CD14-positive monocyte (primary cell): Measurements from ENCODE around the gene TMEM158. TPM values are rescaled to one million over a fixed set of nuclear protein-coding genes. Genes with fewer than 3 reads are reported as not detected.

Source experiments
- DNase-seq, 3 donors: peaks; one replicate each; pipeline ENCODE4 v3.0.0-alpha.2; 2011 to 2022
- H2AFZ ChIP-seq: 2 replicates; pipeline ENCODE4 v1.6.0; 2012; ENCODE audit warnings: mild to moderate bottlenecking, low read depth, low read length, inconsistent platforms; ENCODE audit not compliant: insufficient read depth, poor library complexity, severe bottlenecking
- H3K27ac ChIP-seq, 2 donors: 1 replicate in 1 of 2; 2 replicates in 1 of 2; pipeline ENCODE4 v1.5.1; 2012 to 2013; ENCODE audit warnings: low read length in 2 of 2, control low read depth in 1 of 2, inconsistent platforms in 1 of 2, low read depth in 1 of 2, mild to moderate bottlenecking in 1 of 2
- H3K27me3 ChIP-seq, 2 donors: one replicate each; pipeline versions ENCODE4 v1.6.0 to v1.6.1; 2011 to 2013; ENCODE audit warnings: low read length in 2 of 2; ENCODE audit not compliant: control insufficient read depth in 2 of 2, insufficient read depth in 2 of 2
- H3K36me3 ChIP-seq, 2 donors: replicated peaks in 1 of 2; 1 replicate in 1 of 2; 2 replicates in 1 of 2; pipeline versions ENCODE4 v1.5.1 to v1.6.1; 2012 to 2013; ENCODE audit warnings: low read length in 2 of 2, control low read depth in 1 of 2, inconsistent platforms in 1 of 2, mild to moderate bottlenecking in 1 of 2; ENCODE audit not compliant: insufficient read depth in 2 of 2, control insufficient read depth in 1 of 2
- H3K4me1 ChIP-seq, 2 donors: 1 replicate in 1 of 2; 2 replicates in 1 of 2; pipeline versions ENCODE4 v1.5.1 to v1.6.1; 2012 to 2013; ENCODE audit warnings: low read length in 2 of 2, control low read depth in 1 of 2, inconsistent platforms in 1 of 2, mild to moderate bottlenecking in 1 of 2, moderate library complexity in 1 of 2; ENCODE audit not compliant: insufficient read depth in 2 of 2, control insufficient read depth in 1 of 2
- H3K4me2 ChIP-seq: replicated peaks from 2 replicates; pipeline ENCODE3; 2012; ENCODE audit warnings: low read length, moderate library complexity, mild to moderate bottlenecking; ENCODE audit not compliant: poor library complexity, severe bottlenecking; ENCODE audit errors: extremely low read depth
- H3K4me3 ChIP-seq, 3 experiments: fragments of 200-600 bp in 1 of 3; sonication (generic) in 1 of 3; replicated peaks in 1 of 3; 1 replicate in 2 of 3; 2 replicates in 1 of 3; pipeline ENCODE4 v1.5.1; 2011 to 2013; ENCODE audit warnings: low read length in 3 of 3, mild to moderate bottlenecking in 3 of 3, control low read depth in 2 of 3, low read depth in 2 of 3, inconsistent platforms in 1 of 3, moderate library complexity in 1 of 3
- H3K79me2 ChIP-seq: 2 replicates; pipeline ENCODE4 v1.6.0; 2012; ENCODE audit warnings: mild to moderate bottlenecking, control low read depth, inconsistent platforms, low read length, moderate library complexity; ENCODE audit not compliant: insufficient read depth
- H3K9ac ChIP-seq: 2 replicates; pipeline ENCODE4 v1.6.0; 2017; ENCODE audit warnings: low read length, mild to moderate bottlenecking; ENCODE audit not compliant: insufficient read depth, poor library complexity, severe bottlenecking
- H3K9me3 ChIP-seq, 2 donors: replicated peaks in 1 of 2; 1 replicate in 1 of 2; 2 replicates in 1 of 2; pipeline versions ENCODE4 v1.5.1 to v1.6.1; 2012 to 2013; ENCODE audit warnings: low read length in 2 of 2, control low read depth in 1 of 2; ENCODE audit not compliant: control insufficient read depth in 1 of 2, insufficient read depth in 1 of 2
- H4K20me1 ChIP-seq: 2 replicates; pipeline ENCODE4 v1.6.0; 2012; ENCODE audit warnings: mild to moderate bottlenecking, low read length, control low read depth, moderate library complexity; ENCODE audit not compliant: insufficient read depth
- H3K27ac Mint-ChIP-seq, 7 donors: one replicate each; pipeline ENCODE4 v1.8.0; 2020; ENCODE audit warnings: mild to moderate bottlenecking in 7 of 7, mixed read lengths in 7 of 7, moderate library complexity in 6 of 7, inconsistent platforms in 2 of 7
- H3K27me3 Mint-ChIP-seq, 3 donors: one replicate each; pipeline ENCODE4 v1.8.0; 2021 to 2022; ENCODE audit warnings: low read depth in 3 of 3, mild to moderate bottlenecking in 3 of 3, mixed read lengths in 3 of 3, moderate library complexity in 3 of 3, inconsistent platforms in 1 of 3
- H3K36me3 Mint-ChIP-seq, 2 donors: one replicate each; pipeline ENCODE4 v1.8.0; 2020; ENCODE audit warnings: mixed read lengths in 2 of 2, inconsistent platforms in 1 of 2, mild to moderate bottlenecking in 1 of 2
- H3K4me1 Mint-ChIP-seq: one replicate; pipeline ENCODE4 v1.8.0; 2020; ENCODE audit warnings: mild to moderate bottlenecking, mixed read lengths
- H3K4me3 Mint-ChIP-seq, 2 donors: one replicate each; pipeline ENCODE4 v1.8.0; 2020; ENCODE audit warnings: mild to moderate bottlenecking in 2 of 2, mixed read lengths in 2 of 2, moderate library complexity in 1 of 2
- H3K9me3 Mint-ChIP-seq, 7 donors: one replicate each; pipeline ENCODE4 v1.8.0; 2020 to 2022; ENCODE audit warnings: mixed read lengths in 7 of 7, mild to moderate bottlenecking in 6 of 7, moderate library complexity in 6 of 7, inconsistent platforms in 2 of 7
- whole genome bisulfite sequencing: methylation state at CpG from one replicate; pipeline ENCODE4 v1.1.5; 2013; ENCODE audit warnings: missing lambda C conversion rate; ENCODE audit not compliant: insufficient coverage; 5-methylcytosine and 5-hydroxymethylcytosine counted together
- intact Hi-C, 2 donors: fragments of 100-400 bp; cut with micrococcal nuclease; formaldehyde crosslinking; loops; one replicate each; pipeline versions ENCODE4 v1.15.0 to v1.15.1; 2023
- polyA plus RNA-seq, 3 donors: library from polyadenylated mRNA; depleted of rRNA in 1 of 3; unstranded in 2 of 3; stranded (reverse) in 1 of 3; fragments of 300-500 nt in 2 of 3; fragments of >200 nt in 1 of 3; fragmentation: Illumina TruSeq in 2 of 3; gene quantifications; 1 replicate in 2 of 3; 2 replicates in 1 of 3; pipeline ENCODE4 v1.2.3, GENCODE V29; 2012 to 2021
- TF ChIP-seq, protein P1 (sequence below): fragments of 200-600 bp; IDR thresholded peaks from one replicate; pipeline ENCODE4 v1.8.0; 2022; ENCODE audit warnings: antibody characterized with exemption, mild to moderate bottlenecking

TMEM158 gene
- polyA plus RNA-seq, 3 donors: 0.19 to 0.88 TPM; not detected in 1

DNA sequence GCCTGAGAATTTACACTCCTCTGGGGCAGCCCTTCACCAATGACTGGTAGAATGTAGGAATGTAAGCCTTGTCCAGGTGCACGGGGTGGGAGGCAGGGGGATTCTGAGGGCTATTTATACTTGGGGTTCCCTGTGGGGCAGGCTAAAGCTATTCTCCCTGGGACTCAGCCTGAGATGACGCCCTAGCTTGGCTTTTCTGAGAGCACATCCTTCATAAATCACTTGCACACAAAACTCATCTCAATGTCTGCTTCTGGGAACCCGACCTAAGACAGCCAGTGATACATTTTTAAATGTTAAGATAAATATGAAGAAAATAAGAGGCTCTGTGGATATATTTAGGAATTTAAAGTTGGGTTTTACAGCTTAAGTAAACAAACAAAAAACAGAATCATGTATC lies 16.6 kb downstream of the TMEM158 start:
- no peaks in the 10 kb centered on the region for H3K9me3 Mint-ChIP-seq

DNA sequence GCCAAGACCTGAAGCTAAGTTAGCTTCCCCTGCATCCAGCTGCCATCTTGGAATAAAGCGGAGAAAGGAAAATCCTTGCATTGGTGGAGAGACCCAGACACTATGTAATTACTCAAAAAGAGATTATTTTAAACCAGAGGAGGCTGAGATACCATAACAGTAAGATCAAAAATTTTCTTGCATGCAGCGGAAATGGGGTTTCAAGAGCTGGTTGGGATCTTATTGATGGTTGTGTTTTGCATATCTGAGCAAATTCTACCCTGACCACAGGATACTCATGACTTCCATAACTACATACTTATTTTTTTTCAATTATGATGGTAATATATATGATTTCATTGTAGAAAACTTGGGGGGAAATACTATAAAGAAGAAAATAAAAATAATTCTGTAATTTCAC lies 17.5 kb downstream of the TMEM158 start:
- H3K27me3 Mint-ChIP-seq: peaks cover 0 to 4% (median 2%) of the 10 kb centered on the region in 3 donors
- no peaks in the 10 kb centered on the region for H3K9me3 Mint-ChIP-seq
- Histone ChIP-seq H3K9me3 (no peaks in the 10 kb centered on the region), H3K27ac (no peak overlapping the region), H3K36me3 (no peaks in the 10 kb centered on the region), H4K20me1 (no peaks in the 10 kb centered on the region), H3K27me3 (no peaks in the 10 kb centered on the region), H3K4me2 (no peak overlapping the region), H3K4me1 (peaks cover 0 to 3% of the 10 kb centered on the region in 2 donors), H3K9ac (no peak overlapping the region), H2AFZ (no peak overlapping the region), H3K79me2 (no peaks in the 10 kb centered on the region), H3K4me3 (no peak overlapping the region)
- no peak for DNase-seq
- peaks cover 19% of the 10 kb centered on the region for H3K4me1 Mint-ChIP-seq
- H3K36me3 Mint-ChIP-seq: no peaks in the 10 kb centered on the region
- TF ChIP-seq, protein P1, sequence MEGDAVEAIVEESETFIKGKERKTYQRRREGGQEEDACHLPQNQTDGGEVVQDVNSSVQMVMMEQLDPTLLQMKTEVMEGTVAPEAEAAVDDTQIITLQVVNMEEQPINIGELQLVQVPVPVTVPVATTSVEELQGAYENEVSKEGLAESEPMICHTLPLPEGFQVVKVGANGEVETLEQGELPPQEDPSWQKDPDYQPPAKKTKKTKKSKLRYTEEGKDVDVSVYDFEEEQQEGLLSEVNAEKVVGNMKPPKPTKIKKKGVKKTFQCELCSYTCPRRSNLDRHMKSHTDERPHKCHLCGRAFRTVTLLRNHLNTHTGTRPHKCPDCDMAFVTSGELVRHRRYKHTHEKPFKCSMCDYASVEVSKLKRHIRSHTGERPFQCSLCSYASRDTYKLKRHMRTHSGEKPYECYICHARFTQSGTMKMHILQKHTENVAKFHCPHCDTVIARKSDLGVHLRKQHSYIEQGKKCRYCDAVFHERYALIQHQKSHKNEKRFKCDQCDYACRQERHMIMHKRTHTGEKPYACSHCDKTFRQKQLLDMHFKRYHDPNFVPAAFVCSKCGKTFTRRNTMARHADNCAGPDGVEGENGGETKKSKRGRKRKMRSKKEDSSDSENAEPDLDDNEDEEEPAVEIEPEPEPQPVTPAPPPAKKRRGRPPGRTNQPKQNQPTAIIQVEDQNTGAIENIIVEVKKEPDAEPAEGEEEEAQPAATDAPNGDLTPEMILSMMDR: no peak
- no peak overlapping the region for H3K27ac Mint-ChIP-seq
- intact Hi-C loops: loop anchor here (5.0 to 10.0 kb wide), 2 partner anchors 36 to 64 kb away; partner anchors contain the start of gene CDCP1 (in 1 of the 2)
- no CpG with 5 or more reads among the region's 2 CpGs for WGBS
- no peak overlapping the region for H3K4me3 Mint-ChIP-seq

More for the DNA sequence above, 16.6 kb downstream of the TMEM158 start:
- no peak overlapping the region for H3K9ac ChIP-seq
- DNase-seq: no peak
- H4K20me1 ChIP-seq: no peaks in the 10 kb centered on the region
- intact Hi-C loops: loop anchor here (5.0 to 10.0 kb wide), 2 partner anchors 37 to 65 kb away; partner anchors contain the start of gene CDCP1 (in 1 of the 2)
- peak overlapping the region in 2 of 7 donors; percentile 35 to 54 for H3K27ac Mint-ChIP-seq
- H3K36me3 Mint-ChIP-seq: no peaks in the 10 kb centered on the region
- H3K27me3 Mint-ChIP-seq: peaks cover 0 to 2% (median 0%) of the 10 kb centered on the region in 3 donors
- H3K4me1 Mint-ChIP-seq: peaks cover 19% of the 10 kb centered on the region
- no peaks in the 10 kb centered on the region for H3K36me3 ChIP-seq
- peaks cover 0 to 3% of the 10 kb centered on the region in 2 donors for H3K4me1 ChIP-seq
- no peak overlapping the region for H2AFZ ChIP-seq
- no peak overlapping the region for H3K4me2 ChIP-seq
- no peaks in the 10 kb centered on the region for H3K9me3 ChIP-seq
- H3K4me3 Mint-ChIP-seq: no peak overlapping the region
- H3K79me2 ChIP-seq: no peaks in the 10 kb centered on the region
- H3K27me3 ChIP-seq: no peaks in the 10 kb centered on the region
- TF ChIP-seq, protein P1: no peak
- H3K27ac ChIP-seq: no peak overlapping the region
- WGBS: no CpG with 5 or more reads among the region's 3 CpGs
- no peak overlapping the region for H3K4me3 ChIP-seq
